Parathyroid adenoma (tissue), 2 donors: Measurements from ENCODE around the gene REL.
A peak's percentile ranks its signal among the peaks of the same experiment; 100 is the strongest.

ENCODE experiments used
- H2AFZ ChIP-seq: fragments of 300-600 bp; sonication (generic); one replicate; pipeline ENCODE4 v1.7.0; 2017; ENCODE audit warnings: antibody characterized with exemption, mild to moderate bottlenecking
- H3K27ac ChIP-seq: fragments of 300-600 bp; sonication (generic); one replicate; pipeline ENCODE4 v1.7.0; 2017
- H3K27me3 ChIP-seq: fragments of 300-600 bp; sonication (generic); one replicate; pipeline ENCODE4 v1.7.0; 2017; ENCODE audit warnings: low read length; ENCODE audit not compliant: control insufficient read depth, insufficient read depth
- H3K36me3 ChIP-seq: fragments of 300-600 bp; sonication (generic); one replicate; pipeline ENCODE4 v1.7.0; 2017; ENCODE audit warnings: low read length; ENCODE audit not compliant: control insufficient read depth, insufficient read depth
- H3K4me1 ChIP-seq: fragments of 300-600 bp; sonication (generic); one replicate; pipeline ENCODE4 v1.7.0; 2017; ENCODE audit warnings: control low read depth
- H3K4me2 ChIP-seq: fragments of 300-600 bp; sonication (generic); one replicate; pipeline ENCODE4 v1.7.0; 2017; ENCODE audit warnings: low read length
- H3K4me3 ChIP-seq: fragments of 300-600 bp; sonication (generic); one replicate; pipeline ENCODE4 v1.7.0; 2017; ENCODE audit warnings: low read depth, low read length
- H3K79me2 ChIP-seq: fragments of 300-600 bp; sonication (generic); one replicate; pipeline ENCODE4 v1.7.0; 2017; ENCODE audit warnings: control low read depth
- H3K9ac ChIP-seq: fragments of 300-600 bp; sonication (generic); one replicate; pipeline ENCODE4 v1.7.0; 2017; ENCODE audit warnings: mild to moderate bottlenecking
- H3K9me3 ChIP-seq: fragments of 300-600 bp; sonication (generic); one replicate; pipeline ENCODE4 v1.7.0; 2017; ENCODE audit warnings: low read length; ENCODE audit not compliant: control insufficient read depth
- TF ChIP-seq, protein P1 (sequence below): fragments of 300-600 bp; sonication (generic); IDR thresholded peaks from one replicate; pipeline ENCODE4 v1.7.0; 2017; ENCODE audit warnings: antibody characterized with exemption, mild to moderate bottlenecking
- donor health status: primary hyperparathyroidism.

Gene REL

DNA sequence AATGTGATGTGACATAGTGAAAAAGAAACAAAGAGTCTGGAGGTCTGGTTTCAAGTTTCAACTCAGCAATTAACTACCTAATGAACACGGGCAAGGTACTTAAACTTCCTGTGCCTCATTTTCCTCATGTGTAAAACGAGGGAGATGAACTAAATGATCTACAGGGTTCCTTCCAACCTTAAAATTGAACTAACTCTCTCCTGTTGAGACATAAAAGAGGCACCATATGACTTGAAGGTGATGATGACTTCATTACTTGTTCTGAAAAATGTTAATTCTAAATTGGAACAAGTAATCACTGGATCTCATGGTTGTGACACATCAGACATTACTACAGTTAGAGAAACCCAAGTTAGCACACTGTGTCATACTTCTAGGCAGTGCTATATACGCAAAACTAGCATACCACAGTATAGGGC is 8.9 kb upstream of the REL start:
- no peak overlapping the region for H3K4me3 ChIP-seq
- no peaks in the 10 kb centered on the region for H3K27me3 ChIP-seq
- H3K4me1 ChIP-seq: no peaks in the 10 kb centered on the region
- H3K27ac ChIP-seq: no peak overlapping the region
- no peak overlapping the region for H2AFZ ChIP-seq
- H3K4me2 ChIP-seq: no peak overlapping the region
- no peak overlapping the region for H3K9ac ChIP-seq
- TF ChIP-seq, protein P1, sequence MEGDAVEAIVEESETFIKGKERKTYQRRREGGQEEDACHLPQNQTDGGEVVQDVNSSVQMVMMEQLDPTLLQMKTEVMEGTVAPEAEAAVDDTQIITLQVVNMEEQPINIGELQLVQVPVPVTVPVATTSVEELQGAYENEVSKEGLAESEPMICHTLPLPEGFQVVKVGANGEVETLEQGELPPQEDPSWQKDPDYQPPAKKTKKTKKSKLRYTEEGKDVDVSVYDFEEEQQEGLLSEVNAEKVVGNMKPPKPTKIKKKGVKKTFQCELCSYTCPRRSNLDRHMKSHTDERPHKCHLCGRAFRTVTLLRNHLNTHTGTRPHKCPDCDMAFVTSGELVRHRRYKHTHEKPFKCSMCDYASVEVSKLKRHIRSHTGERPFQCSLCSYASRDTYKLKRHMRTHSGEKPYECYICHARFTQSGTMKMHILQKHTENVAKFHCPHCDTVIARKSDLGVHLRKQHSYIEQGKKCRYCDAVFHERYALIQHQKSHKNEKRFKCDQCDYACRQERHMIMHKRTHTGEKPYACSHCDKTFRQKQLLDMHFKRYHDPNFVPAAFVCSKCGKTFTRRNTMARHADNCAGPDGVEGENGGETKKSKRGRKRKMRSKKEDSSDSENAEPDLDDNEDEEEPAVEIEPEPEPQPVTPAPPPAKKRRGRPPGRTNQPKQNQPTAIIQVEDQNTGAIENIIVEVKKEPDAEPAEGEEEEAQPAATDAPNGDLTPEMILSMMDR: no peak
- H3K9me3 ChIP-seq: no peaks in the 10 kb centered on the region
- no peaks in the 10 kb centered on the region for H3K36me3 ChIP-seq
- H3K79me2 ChIP-seq: no peaks in the 10 kb centered on the region

DNA sequence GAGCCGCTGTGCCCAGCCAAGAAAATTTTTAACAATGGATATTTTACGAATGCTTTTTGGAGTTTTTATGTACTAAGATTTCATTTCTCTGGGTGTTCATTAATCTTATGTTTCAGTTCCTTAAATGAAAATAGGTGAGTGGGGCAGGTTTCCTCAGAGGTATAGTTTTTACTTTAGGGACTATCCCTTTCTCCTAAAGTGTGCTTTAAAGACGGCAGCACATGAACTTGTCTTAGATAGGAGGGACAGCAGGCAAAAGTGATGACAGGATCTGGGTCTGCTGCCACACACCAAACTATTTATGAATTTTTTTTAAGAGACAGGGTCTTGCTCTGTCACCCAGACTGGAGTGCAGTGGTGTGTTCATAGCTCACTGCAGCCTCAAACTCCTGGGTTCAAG is 8.0 kb upstream of the REL start:
- H3K27me3 ChIP-seq: no peaks in the 10 kb centered on the region

DNA sequence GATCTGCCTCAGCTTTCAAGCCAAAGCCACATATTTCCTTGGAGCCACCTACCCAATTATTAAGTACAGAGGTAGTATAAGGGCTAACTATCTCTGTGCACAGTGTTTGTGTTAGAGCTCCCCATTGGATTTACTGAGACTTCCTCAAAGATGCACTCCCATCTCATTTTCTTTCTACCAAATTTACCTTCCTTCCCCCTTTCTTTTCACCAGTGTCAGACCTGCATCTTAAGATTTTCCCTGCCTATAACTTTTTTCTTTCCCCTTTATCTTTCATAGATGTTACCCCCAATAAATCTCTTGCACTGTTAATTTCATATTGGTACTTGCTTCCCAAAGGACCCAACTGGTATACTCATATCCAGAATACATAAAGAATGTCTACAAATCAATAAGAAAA is 5.9 kb upstream of the REL start:
- TF ChIP-seq, protein P1: no peak
- H3K4me1 ChIP-seq: no peaks in the 10 kb centered on the region

More for the DNA sequence above, 8.0 kb upstream of the REL start:
- TF ChIP-seq, protein P1: no peak
- Histone ChIP-seq H3K9ac (no peak overlapping the region), H3K9me3 (no peaks in the 10 kb centered on the region), H2AFZ (no peak overlapping the region), H3K4me1 (no peaks in the 10 kb centered on the region), H3K4me2 (no peak overlapping the region), H3K36me3 (no peaks in the 10 kb centered on the region), H3K4me3 (no peak overlapping the region), H3K79me2 (no peaks in the 10 kb centered on the region), H3K27ac (no peak overlapping the region)

DNA sequence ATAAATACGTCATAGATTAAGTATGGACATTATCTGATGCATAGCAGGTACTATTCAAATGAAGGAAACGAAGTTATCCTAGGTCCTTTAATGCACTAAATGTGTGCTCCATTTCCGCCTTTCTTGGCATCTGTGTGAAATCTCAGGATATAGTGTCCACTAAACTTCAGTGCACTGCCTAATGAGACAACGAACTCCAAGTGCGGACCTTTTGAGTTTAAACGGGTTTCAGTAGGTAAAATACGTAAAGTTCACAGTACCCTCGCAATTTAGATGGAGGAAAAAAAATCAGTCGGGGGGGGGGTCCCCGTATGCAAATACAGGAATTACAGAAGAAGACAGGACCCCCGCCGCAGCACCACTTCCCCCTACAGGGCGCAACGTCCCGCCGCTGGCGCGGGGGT is 729 bp upstream of the REL start:
- peak overlapping the region; percentile 94 for H3K27ac ChIP-seq

More for the DNA sequence above, 5.9 kb upstream of the REL start:
- Histone ChIP-seq H3K9ac (no peak overlapping the region), H3K27ac (no peak overlapping the region), H2AFZ (no peak overlapping the region), H3K4me3 (no peak overlapping the region), H3K36me3 (no peaks in the 10 kb centered on the region), H3K9me3 (no peaks in the 10 kb centered on the region), H3K79me2 (no peaks in the 10 kb centered on the region), H3K4me2 (no peak overlapping the region), H3K27me3 (no peaks in the 10 kb centered on the region)

More for the DNA sequence above, 729 bp upstream of the REL start:
- Histone ChIP-seq H2AFZ (peak overlapping the region; percentile 97), H3K79me2 (no peaks in the 10 kb centered on the region), H3K27me3 (no peaks in the 10 kb centered on the region), H3K4me2 (peak overlapping the region; percentile 90), H3K9me3 (no peaks in the 10 kb centered on the region), H3K36me3 (no peaks in the 10 kb centered on the region), H3K4me3 (peak overlapping the region; percentile 85), H3K4me1 (no peaks in the 10 kb centered on the region), H3K9ac (peak overlapping the region; percentile 49)
- TF ChIP-seq, protein P1: peak; percentile 16
